HepG2 (cell line): ENCODE results near the gene ACADVL. TPM values are rescaled to one million over a fixed set of nuclear protein-coding genes. Genes with fewer than 3 reads are reported as not detected.

ENCODE experiments used
- KLF12 ChIP-seq: sonication (generic); formaldehyde crosslinking; IDR thresholded peaks from 2 replicates; pipeline ENCODE4 v1.4.0; 2020; ENCODE audit warnings: missing genetic modification reagents, borderline replicate concordance
- MTA3 ChIP-seq: sonication (generic); formaldehyde crosslinking; IDR thresholded peaks from 2 replicates; pipeline ENCODE4 v1.4.0; 2020; ENCODE audit warnings: missing genetic modification reagents
- PAWR ChIP-seq: sonication (generic); formaldehyde crosslinking; IDR thresholded peaks from 2 replicates; pipeline ENCODE4 v1.4.0; 2020; ENCODE audit warnings: missing genetic modification reagents, mild to moderate bottlenecking, borderline replicate concordance
- PRDM4 ChIP-seq: sonication (generic); formaldehyde crosslinking; IDR thresholded peaks from 2 replicates; pipeline ENCODE4 v1.9.0; 2021; ENCODE audit warnings: missing genetic modification reagents, borderline replicate concordance
- SNAI1 ChIP-seq: sonication (generic); formaldehyde crosslinking; IDR thresholded peaks from 2 replicates; pipeline ENCODE4 v1.5.0; 2020; ENCODE audit warnings: mild to moderate bottlenecking, missing genetic modification reagents, borderline replicate concordance
- SP1 ChIP-seq, 2 experiments: fragments of 450-650 bp in 1 of 2; sonication (generic) in 1 of 2; formaldehyde crosslinking in 1 of 2; IDR thresholded peaks; 2 replicates each; pipeline versions ENCODE4 v1.4.0 to v1.6.1; 2016 to 2020; ENCODE audit warnings: missing genetic modification reagents in 1 of 2
- SRF ChIP-seq: IDR thresholded peaks from 2 replicates; pipeline ENCODE4 v1.6.1; 2011; ENCODE audit warnings: mild to moderate bottlenecking, low read depth, low read length, moderate library complexity
- YY1 ChIP-seq: IDR thresholded peaks from 2 replicates; pipeline ENCODE4 v1.6.1; 2011; ENCODE audit warnings: low read length, low read depth, moderate library complexity, mild to moderate bottlenecking; ENCODE audit not compliant: insufficient read depth, insufficient replicate concordance
- ZBTB7B ChIP-seq: sonication (generic); formaldehyde crosslinking; IDR thresholded peaks from 2 replicates; pipeline ENCODE4 v1.4.0; 2020; ENCODE audit warnings: missing genetic modification reagents
- ZC3H13 ChIP-seq: sonication (generic); formaldehyde crosslinking; IDR thresholded peaks from 2 replicates; pipeline ENCODE4 v1.8.1; 2023; ENCODE audit warnings: mild to moderate bottlenecking, missing genetic modification reagents, moderate library complexity
- ZFP37 ChIP-seq: sonication (generic); formaldehyde crosslinking; IDR thresholded peaks from 2 replicates; pipeline ENCODE4 v1.4.0; 2020; ENCODE audit warnings: missing genetic modification reagents, borderline replicate concordance
- ZNF407 ChIP-seq: sonication (generic); formaldehyde crosslinking; IDR thresholded peaks from one replicate; pipeline ENCODE4 v1.5.1; 2020; ENCODE audit warnings: mild to moderate bottlenecking, missing genetic modification reagents; ENCODE audit errors: not compliant biosample characterization
- ZNF556 ChIP-seq: sonication (generic); formaldehyde crosslinking; IDR thresholded peaks from 2 replicates; pipeline ENCODE4 v1.4.0; 2020; ENCODE audit warnings: mild to moderate bottlenecking, missing genetic modification reagents, borderline replicate concordance
- ZNF746 ChIP-seq: sonication (generic); formaldehyde crosslinking; IDR thresholded peaks from 2 replicates; pipeline ENCODE4 v1.8.0; 2022; ENCODE audit warnings: mild to moderate bottlenecking, missing genetic modification reagents
- ZNF749 ChIP-seq: sonication (generic); formaldehyde crosslinking; IDR thresholded peaks from 2 replicates; pipeline ENCODE4 v1.8.0; 2022; ENCODE audit warnings: mild to moderate bottlenecking, missing genetic modification reagents, moderate library complexity, borderline replicate concordance
- ZSCAN5A ChIP-seq: sonication (generic); formaldehyde crosslinking; IDR thresholded peaks from 2 replicates; pipeline ENCODE4 v1.8.0; 2022; ENCODE audit warnings: mild to moderate bottlenecking, missing genetic modification reagents, borderline replicate concordance
- polyA plus RNA-seq, 8 experiments: library from polyadenylated mRNA; depleted of rRNA in 3 of 8; stranded (reverse) in 7 of 8; unstranded in 1 of 8; fragments of >200 nt; fragmentation: Illumina TruSeq in 4 of 8; extraction: Trizol in 4 of 8; gene quantifications; 2 replicates each; pipeline versions ENCODE4 v1.2.1 to v1.2.3, GENCODE V29; 2011 to 2016; ENCODE audit warnings: low read depth in 4 of 8, missing spikeins in 1 of 8, mixed read lengths in 1 of 8; ENCODE audit not compliant: insufficient read depth in 1 of 8
- total RNA-seq, 5 experiments: library from RNA; depleted of rRNA; stranded (reverse); fragments of >200 nt; fragmentation: Illumina TruSeq; extraction: Trizol; gene quantifications; 2 replicates each; pipeline ENCODE4 v1.2.3, GENCODE V29; 2016; ENCODE audit warnings: low read depth in 1 of 5

ACADVL gene
- total and polyA plus RNA-seq, 2 of the 13 experiments (the other 11 are each of a cell fraction or from before 2014, with no cell fraction given): 219 to 412 TPM

GRCh38 chr17:7252176-7253043 is 32.7 kb downstream of the ACADVL start, which contains the start of gene ELP5 (continued):
- no peak for TF ChIP-seq ZNF407 (CRISPR knock-in tag)
- TF ChIP-seq ZNF556 (CRISPR knock-in tag): peak; percentile 84; the same call in 1 of the 2 replicates
- no peak for TF ChIP-seq SP1 (IDR thresholded peaks at IDR 0.05)
- peak; percentile 63; the same call in 1 of the 2 replicates for TF ChIP-seq SP1 (CRISPR knock-in tag; IDR thresholded peaks at IDR 0.05)
- no peak for TF ChIP-seq ZFP37 (CRISPR knock-in tag)
- TF ChIP-seq YY1: no peak
- peak; percentile 91 for TF ChIP-seq ZNF749 (CRISPR knock-in tag)
- peak; percentile 87; the same call in 1 of the 2 replicates for TF ChIP-seq ZNF746 (CRISPR knock-in tag)
- TF ChIP-seq PAWR (CRISPR knock-in tag): no peak
- TF ChIP-seq ZC3H13 (CRISPR knock-in tag): no peak
- TF ChIP-seq SRF: no peak
- no peak for TF ChIP-seq SNAI1
- TF ChIP-seq PRDM4 (CRISPR knock-in tag): no peak
- TF ChIP-seq KLF12 (CRISPR knock-in tag): no peak
- TF ChIP-seq ZBTB7B (CRISPR knock-in tag): peak; percentile 85
- TF ChIP-seq MTA3 (CRISPR knock-in tag): no peak
- no peak for TF ChIP-seq ZSCAN5A (CRISPR knock-in tag)
